Muscle of leg (tissue), 9 donors: ENCODE results near the gene BID. TPM values are rescaled to one million over a fixed set of nuclear protein-coding genes. Genes with fewer than 3 reads are reported as not detected.

ENCODE experiments used
- polyA plus RNA-seq, 8 donors: library from polyadenylated mRNA; unstranded; fragments of 120-200 nt; gene quantifications; one replicate each; pipeline versions ENCODE4 v1.2.1 to v1.2.3, GENCODE V29; 2013; ENCODE audit warnings: inconsistent platforms in 1 of 8, low replicate concordance in 1 of 8; ENCODE audit not compliant: insufficient read length in 8 of 8, insufficient read depth in 1 of 8
- total RNA-seq: library from RNA; stranded (reverse); fragments of 120-200 nt; gene quantifications from one replicate; pipeline ENCODE4 v1.2.4, GENCODE V29; 2013

BID gene
- total and polyA plus RNA-seq, 9 donors = 16.0 to 20.5 (median 18.0) TPM

Other genes starting within 250 kb of the BID start
- 0.53 TPM for gene SLC25A18, start 211.0 kb downstream of the BID start, total RNA-seq
- under 1 TPM; 0.29 to 0.94 (median 0.55) TPM for gene SLC25A18, start 211.0 kb downstream of the BID start, polyA plus RNA-seq
- 75.3 TPM for gene ATP6V1E1, start 145.7 kb downstream of the BID start, total RNA-seq
- gene ATP6V1E1, start 145.7 kb downstream of the BID start, polyA plus RNA-seq = 10 to 100 TPM; 69.4 to 87.9 (median 78.3) TPM
- gene BCL2L13, start 135.7 kb downstream of the BID start, total RNA-seq = 38.6 TPM
- gene BCL2L13, start 135.7 kb downstream of the BID start, polyA plus RNA-seq = 10 to 100 TPM; 35.2 to 46.4 (median 40.5) TPM